HepG2 (cell line): ENCODE data around the gene TMC2. TPM values are rescaled to one million over a fixed set of nuclear protein-coding genes. Genes with fewer than 3 reads are reported as not detected.

ENCODE experiments used
- AGO1 ChIP-seq: fragments of 200-400 bp; formaldehyde crosslinking; IDR thresholded peaks from 2 replicates; pipeline ENCODE4 v1.6.1; 2017; ENCODE audit warnings: mild to moderate bottlenecking, low read depth, low read length, moderate library complexity; ENCODE audit not compliant: poor library complexity, severe bottlenecking
- AGO2 ChIP-seq: fragments of 200-400 bp; formaldehyde crosslinking; optimal IDR thresholded peaks from 2 replicates; pipeline ENCODE3; 2017; ENCODE audit warnings: mild to moderate bottlenecking, low read depth, low read length, moderate library complexity
- AKAP8 ChIP-seq: sonication (generic); formaldehyde crosslinking; IDR thresholded peaks from 2 replicates; pipeline ENCODE4 v1.5.1; 2020; ENCODE audit warnings: mild to moderate bottlenecking, missing genetic modification reagents
- BRCA1 ChIP-seq: sonication (generic); formaldehyde crosslinking; IDR thresholded peaks from 2 replicates; pipeline ENCODE4 v1.4.0; 2020; ENCODE audit warnings: missing genetic modification reagents
- CEBPB ChIP-seq: IDR thresholded peaks from 2 replicates; pipeline ENCODE4 v1.6.1; 2011; ENCODE audit warnings: low read depth, low read length, improper control_type of control experiment, borderline replicate concordance
- E2F5 ChIP-seq: sonication (generic); formaldehyde crosslinking; conservative IDR thresholded peaks from 2 replicates; pipeline ENCODE4 v1.4.0; 2020; ENCODE audit warnings: missing genetic modification reagents
- FOXA1 ChIP-seq, 2 experiments: fragments of 450-650 bp in 1 of 2; sonication (generic) in 1 of 2; formaldehyde crosslinking in 1 of 2; IDR thresholded peaks; 2 replicates each; pipeline versions ENCODE4 v1.4.0 to v1.6.1; 2016 to 2020; ENCODE audit warnings: missing genetic modification reagents in 1 of 2
- KDM1A ChIP-seq: IDR thresholded peaks from 2 replicates; pipeline ENCODE4 v1.6.1; 2016; ENCODE audit warnings: missing compliant biosample characterization
- MAFG ChIP-seq: sonication (generic); formaldehyde crosslinking; IDR thresholded peaks from 2 replicates; pipeline ENCODE4 v1.5.1; 2020; ENCODE audit warnings: mild to moderate bottlenecking, missing genetic modification reagents
- NFE2 ChIP-seq: sonication (generic); formaldehyde crosslinking; IDR thresholded peaks from 2 replicates; pipeline ENCODE4 v1.4.0; 2020; ENCODE audit warnings: missing genetic modification reagents
- PBX2 ChIP-seq: IDR thresholded peaks from 2 replicates; pipeline ENCODE4 v1.6.1; 2016; ENCODE audit warnings: control low read depth
- PREB ChIP-seq: sonication (generic); formaldehyde crosslinking; IDR thresholded peaks from 2 replicates; pipeline ENCODE4 v1.4.0; 2020; ENCODE audit warnings: missing genetic modification reagents
- PTBP1 ChIP-seq: fragments of 200-400 bp; formaldehyde crosslinking; IDR thresholded peaks from 2 replicates; pipeline ENCODE4 v1.6.1; 2018; ENCODE audit warnings: low read length, low read depth; ENCODE audit not compliant: poor library complexity, severe bottlenecking
- RBM22 ChIP-seq: fragments of 200-400 bp; formaldehyde crosslinking; optimal IDR thresholded peaks from 2 replicates; pipeline ENCODE3; 2017; ENCODE audit warnings: mild to moderate bottlenecking, low read length, moderate library complexity
- SAFB2 ChIP-seq: sonication (generic); formaldehyde crosslinking; IDR thresholded peaks from 2 replicates; pipeline ENCODE4 v1.5.1; 2020; ENCODE audit warnings: missing genetic modification reagents, low read depth, mild to moderate bottlenecking, borderline replicate concordance
- SATB2 ChIP-seq: sonication (generic); formaldehyde crosslinking; IDR thresholded peaks from 2 replicates; pipeline ENCODE4 v1.5.0; 2020; ENCODE audit warnings: missing genetic modification reagents
- SPEN ChIP-seq: sonication (generic); formaldehyde crosslinking; IDR thresholded peaks from 2 replicates; pipeline ENCODE4 v1.5.1; 2020; ENCODE audit warnings: low read depth, mild to moderate bottlenecking, missing genetic modification reagents
- SSRP1 ChIP-seq: IDR thresholded peaks from 2 replicates; pipeline ENCODE4 v1.6.1; 2016; ENCODE audit warnings: control low read depth
- TCF12 ChIP-seq, 2 experiments: fragments of 450-650 bp in 1 of 2; sonication (generic) in 1 of 2; formaldehyde crosslinking in 1 of 2; IDR thresholded peaks; 2 replicates each; pipeline versions ENCODE4 v1.6.1 to v1.8.0; 2017 to 2022; ENCODE audit warnings: antibody characterized with exemption in 1 of 2, mild to moderate bottlenecking in 1 of 2, missing genetic modification reagents in 1 of 2, moderate library complexity in 1 of 2
- TRIM24 ChIP-seq: sonication (generic); formaldehyde crosslinking; IDR thresholded peaks from 2 replicates; pipeline ENCODE4 v1.8.0; 2022; ENCODE audit warnings: mild to moderate bottlenecking, missing genetic modification reagents
- ZIK1 ChIP-seq: sonication (generic); formaldehyde crosslinking; IDR thresholded peaks from 2 replicates; pipeline ENCODE4 v1.5.0; 2020; ENCODE audit warnings: mild to moderate bottlenecking, low read depth, missing genetic modification reagents, borderline replicate concordance
- ZMAT5 ChIP-seq: sonication (generic); formaldehyde crosslinking; IDR thresholded peaks from 2 replicates; pipeline ENCODE4 v1.5.0; 2020; ENCODE audit warnings: mild to moderate bottlenecking, low read depth, missing genetic modification reagents, borderline replicate concordance
- ZNF20 ChIP-seq: sonication (generic); formaldehyde crosslinking; IDR thresholded peaks from 2 replicates; pipeline ENCODE4 v1.4.0; 2020; ENCODE audit warnings: mild to moderate bottlenecking, moderate library complexity, missing genetic modification reagents
- ZNF205 ChIP-seq: IDR thresholded peaks from 2 replicates; pipeline ENCODE4 v1.6.1; 2018; ENCODE audit warnings: missing biosample characterization, missing genetic modification reagents
- ZNF253 ChIP-seq: sonication (generic); formaldehyde crosslinking; IDR thresholded peaks from 2 replicates; pipeline ENCODE4 v1.8.0; 2022; ENCODE audit warnings: mild to moderate bottlenecking, missing genetic modification reagents, borderline replicate concordance
- ZNF841 ChIP-seq: sonication (generic); formaldehyde crosslinking; IDR thresholded peaks from 2 replicates; pipeline ENCODE4 v1.8.1; 2023; ENCODE audit warnings: missing genetic modification reagents, borderline replicate concordance
- ZSCAN21 ChIP-seq: sonication (generic); formaldehyde crosslinking; IDR thresholded peaks from 2 replicates; pipeline ENCODE4 v1.8.0; 2022; ENCODE audit warnings: mild to moderate bottlenecking, missing genetic modification reagents, moderate library complexity, borderline replicate concordance
- polyA plus RNA-seq, 8 experiments: library from polyadenylated mRNA; depleted of rRNA in 3 of 8; stranded (reverse) in 7 of 8; unstranded in 1 of 8; fragments of >200 nt; fragmentation: Illumina TruSeq in 4 of 8; extraction: Trizol in 4 of 8; gene quantifications; 2 replicates each; pipeline versions ENCODE4 v1.2.1 to v1.2.3, GENCODE V29; 2011 to 2016; ENCODE audit warnings: low read depth in 4 of 8, missing spikeins in 1 of 8, mixed read lengths in 1 of 8; ENCODE audit not compliant: insufficient read depth in 1 of 8
- total RNA-seq, 5 experiments: library from RNA; depleted of rRNA; stranded (reverse); fragments of >200 nt; fragmentation: Illumina TruSeq; extraction: Trizol; gene quantifications; 2 replicates each; pipeline ENCODE4 v1.2.3, GENCODE V29; 2016; ENCODE audit warnings: low read depth in 1 of 5

TMC2 gene
- total and polyA plus RNA-seq, 2 of the 13 experiments (the other 11 are each of a cell fraction or from before 2014, with no cell fraction given) = not detected

- TF ChIP-seq PBX2 = no peak
- TF ChIP-seq ZIK1 (CRISPR knock-in tag) = no peak
- TF ChIP-seq CEBPB = no peak
- no peak for TF ChIP-seq MAFG (CRISPR knock-in tag)
- TF ChIP-seq ZNF20 = no peak
- TF ChIP-seq KDM1A (CRISPR knock-in tag) = no peak
- TF ChIP-seq ZNF205 = no peak
- TF ChIP-seq ZNF253 = no peak
- no peak for TF ChIP-seq SPEN (CRISPR knock-in tag)
- TF ChIP-seq AGO1 = peak; percentile 85
- no peak for TF ChIP-seq E2F5 (CRISPR knock-in tag)
- peak; percentile 100 for TF ChIP-seq RBM22
- TF ChIP-seq AKAP8 (CRISPR knock-in tag) = peak; percentile 58; the same call in 1 of the 2 replicates
- TF ChIP-seq FOXA1 (IDR thresholded peaks at IDR 0.05) = no peak
- TF ChIP-seq FOXA1 (CRISPR knock-in tag; IDR thresholded peaks at IDR 0.05) = no peak
- no peak for TF ChIP-seq BRCA1
- TF ChIP-seq AGO2 = peak; percentile 96
- TF ChIP-seq ZSCAN21 (CRISPR knock-in tag) = 0 out of 2 replicates have a peak, but pooled peaks have one; percentile 33
- TF ChIP-seq NFE2 (CRISPR knock-in tag) = no peak
- TF ChIP-seq PREB (CRISPR knock-in tag) = no peak
- no peak for TF ChIP-seq ZMAT5 (CRISPR knock-in tag)
- TF ChIP-seq SSRP1 = peak; percentile 99
- TF ChIP-seq SATB2 = no peak
- TF ChIP-seq TCF12 (IDR thresholded peaks at IDR 0.05) = no peak
- TF ChIP-seq TCF12 (CRISPR knock-in tag; IDR thresholded peaks at IDR 0.05) = no peak
- TF ChIP-seq ZNF841 (CRISPR knock-in tag) = 0 out of 2 replicates have a peak, but pooled peaks have one; percentile 69
- TF ChIP-seq TRIM24 (CRISPR knock-in tag) = no peak
- peak; percentile 43; the same call in 1 of the 2 replicates for TF ChIP-seq SAFB2 (CRISPR knock-in tag)
- TF ChIP-seq PTBP1 = peak; percentile 45
Observed at GRCh38 chr20:2658414-2659354, 122.3 kb downstream of the TMC2 start (continued).
